ENCODE measurements around the gene CD300H.

CD300H gene

GRCh38 chr17:74598346-74599022, 31.2 kb upstream of the CD300H start:
- no peak for ATAC-seq
- TF ChIP-seq ZNF8 (CRISPR knock-in tag; IDR thresholded peaks at IDR 0.05) (no peak), ZFP30 (CRISPR knock-in tag; IDR thresholded peaks at IDR 0.05) (no peak), ESRRG (CRISPR knock-in tag; IDR thresholded peaks at IDR 0.05) (no peak), RARB (CRISPR knock-in tag; IDR thresholded peaks at IDR 0.05) (no peak), TCF4 (CRISPR knock-in tag; IDR thresholded peaks at IDR 0.05; ENCODE audit: borderline replicate concordance) (no peak), ZFP3 (CRISPR knock-in tag; IDR thresholded peaks at IDR 0.05) (no peak), CREB5 (CRISPR knock-in tag; IDR thresholded peaks at IDR 0.05; ENCODE audit: low read depth) (no peak), ZC3H10 (CRISPR knock-in tag; IDR thresholded peaks at IDR 0.05) (no peak), PATZ1 (CRISPR knock-in tag; IDR thresholded peaks at IDR 0.05; ENCODE audit: borderline replicate concordance) (no peak), ARNTL (CRISPR knock-in tag; IDR thresholded peaks at IDR 0.05; ENCODE audit: borderline replicate concordance, low read depth) (no peak), CSRNP3 (CRISPR knock-in tag; IDR thresholded peaks at IDR 0.05) (no peak)

GRCh38 chr17:74597069-74597790, 29.9 kb upstream of the CD300H start:
- no peak for ATAC-seq
- no peak for TF ChIP-seq ZFP30 (CRISPR knock-in tag; IDR thresholded peaks at IDR 0.05)
- TF ChIP-seq ZNF70 (CRISPR knock-in tag; IDR thresholded peaks at IDR 0.05) = no peak
- no peak for TF ChIP-seq SNAI2 (CRISPR knock-in tag; IDR thresholded peaks at IDR 0.05)
- no peak for TF ChIP-seq RARB (CRISPR knock-in tag; IDR thresholded peaks at IDR 0.05)
- TF ChIP-seq CSRNP3 (CRISPR knock-in tag; IDR thresholded peaks at IDR 0.05) = no peak
- no peak for TF ChIP-seq BACH2 (CRISPR knock-in tag; IDR thresholded peaks at IDR 0.05; ENCODE audit: borderline replicate concordance)
- no peak for TF ChIP-seq ZNF8 (CRISPR knock-in tag; IDR thresholded peaks at IDR 0.05)
- no peak for TF ChIP-seq OSR1 (CRISPR knock-in tag; IDR thresholded peaks at IDR 0.05)
- TF ChIP-seq CSDC2 (CRISPR knock-in tag; IDR thresholded peaks at IDR 0.05) = no peak
- TF ChIP-seq CREB5 (CRISPR knock-in tag; IDR thresholded peaks at IDR 0.05; ENCODE audit: low read depth) = no peak
- TF ChIP-seq ISL1 (CRISPR knock-in tag; IDR thresholded peaks at IDR 0.05) = no peak
- no peak for TF ChIP-seq POU6F1 (CRISPR knock-in tag; IDR thresholded peaks at IDR 0.05; ENCODE audit: borderline replicate concordance, low read depth)
- TF ChIP-seq PATZ1 (CRISPR knock-in tag; IDR thresholded peaks at IDR 0.05; ENCODE audit: borderline replicate concordance) = no peak
- no peak for TF ChIP-seq GLIS3 (CRISPR knock-in tag; IDR thresholded peaks at IDR 0.05)
- no peak for TF ChIP-seq ESRRG (CRISPR knock-in tag; IDR thresholded peaks at IDR 0.05)
- no peak for TF ChIP-seq ZC3H10 (CRISPR knock-in tag; IDR thresholded peaks at IDR 0.05)
- TF ChIP-seq PPARA (CRISPR knock-in tag; IDR thresholded peaks at IDR 0.05; ENCODE audit: borderline replicate concordance) = no peak
